H1 (cell line): ENCODE measurements around the gene TMEM235. TPM values are rescaled to one million over a fixed set of nuclear protein-coding genes. Genes with fewer than 3 reads are reported as not detected.

Experiments used
- GABPA ChIP-seq: IDR thresholded peaks from 2 replicates; pipeline ENCODE4 v1.6.1; 2011; ENCODE audit warnings: mild to moderate bottlenecking, low read length, moderate library complexity, borderline replicate concordance; ENCODE audit not compliant: insufficient read depth
- TAF7 ChIP-seq: optimal IDR thresholded peaks from 2 replicates; pipeline ENCODE3; 2011; ENCODE audit warnings: low read depth, mild to moderate bottlenecking, inconsistent platforms, low read length, moderate library complexity, borderline replicate concordance
- polyA plus RNA-seq, 7 experiments: library from polyadenylated mRNA; depleted of rRNA in 3 of 7; stranded (reverse) in 5 of 7; unstranded in 2 of 7; fragments of >200 nt in 5 of 7; fragments of 200-250 nt in 2 of 7; gene quantifications; 1 replicate in 5 of 7; 2 replicates in 1 of 7; 4 replicates in 1 of 7; pipeline versions ENCODE4 v1.2.1 to v1.2.3, GENCODE V29; 2011 to 2013; ENCODE audit warnings: missing spikeins in 2 of 7, mixed read lengths in 2 of 7
- total RNA-seq: library from RNA; stranded (reverse); fragmentation: NEBNext Ultra II Directional; extraction: Animal tissue kit (Norgen Biotek cat#: 25700); gene quantifications from 2 replicates; pipeline ENCODE4 v1.2.1, GENCODE V29; 2021

Gene TMEM235
- total and polyA plus RNA-seq, 2 of the 8 experiments (the other 6 are each of a cell fraction or from before 2014, with no cell fraction given), result 0.05 to 0.15 TPM

- TF ChIP-seq GABPA (no peak), TAF7 (no peak)
These were observed 6.2 kb upstream of the TMEM235 start (continued) for GRCh38 chr17:78225088-78225865.
